Measurements from ENCODE around the gene CYB5A. TPM values are rescaled to one million over a fixed set of nuclear protein-coding genes. Genes with fewer than 3 reads are reported as not detected.

CYB5A gene
- total and polyA plus RNA-seq, 9 of the 15 experiments (the other 6 are each of a cell fraction or from before 2014, with no cell fraction given), result 11.9 to 22.6 (median 14.1) TPM

DNA sequence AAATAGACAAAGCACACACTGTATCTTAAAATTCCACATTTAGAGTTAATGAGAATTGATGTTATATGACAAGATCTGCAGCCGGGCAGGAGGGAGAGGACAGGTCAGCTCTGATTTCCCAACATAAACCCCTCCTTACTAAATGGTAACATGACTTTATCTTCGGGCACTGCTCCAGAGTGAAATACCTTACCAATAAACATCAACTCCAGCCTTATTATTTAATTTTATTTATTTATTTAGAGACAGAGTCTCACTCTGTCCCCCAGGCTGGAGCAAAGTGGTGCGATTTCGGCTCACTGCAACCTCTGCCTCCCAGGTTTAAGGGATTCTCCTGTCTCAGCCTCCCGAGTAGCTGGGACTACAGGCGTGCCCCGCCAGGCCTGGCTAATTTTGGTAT, 1.7 kb downstream of the CYB5A start:
- no peaks in the 10 kb centered on the region for H3K9me1 ChIP-seq (ENCODE audit: control insufficient read depth, insufficient read depth, low read length)
- BruUV-seq (replicated peaks), result no TSS peak
- no peak for FAIRE-seq
- intact Hi-C loops (cut with micrococcal nuclease), result no loop called here
- no peak for DNase-seq (ENCODE audit: extremely low read depth in 1 of 4, low spot score in 3 of 4)
- in situ Hi-C loops (cut with MboI), result no loop called here
- peaks cover 2 to 11% of the 10 kb centered on the region in 2 experiments; a peak in 3 of 5 replicates for H3K4me1 ChIP-seq (replicated peaks in 1 of 2; ENCODE audit: control insufficient read depth in 2 of 2, insufficient read depth in 2 of 2, low read length in 2 of 2)
- no peak overlapping the region for H3K4me3 ChIP-seq
- H3K4me2 ChIP-seq (ENCODE audit: insufficient read depth, low read length), result no peak overlapping the region
- H3K9me3 ChIP-seq (replicated peaks; ENCODE audit: control insufficient read depth, insufficient read depth, low read depth, low read length), result no peaks in the 10 kb centered on the region
- no peak overlapping the region for H3K9ac ChIP-seq (ENCODE audit: insufficient read depth in 1 of 2, low read depth in 2 of 2, low read length in 2 of 2)
- ATAC-seq, result no peak
- H4K20me1 ChIP-seq (replicated peaks; ENCODE audit: control insufficient read depth, insufficient read depth, low read length), result no peaks in the 10 kb centered on the region
- 61% methylated on average over 5 of the region's 7 CpGs for WGBS (ENCODE audit: insufficient coverage, low coverage, missing lambda C conversion rate)
- H3K79me2 ChIP-seq (ENCODE audit: control insufficient read depth, insufficient read depth, low read length), result no peaks in the 10 kb centered on the region; the same call in 2 of the 3 replicates
- no peak overlapping the region for H3K27ac ChIP-seq (ENCODE audit: extremely low read depth, low read depth, low read length)
- H3K36me3 ChIP-seq (ENCODE audit: control insufficient read depth, insufficient read depth, low read length), result no peaks in the 10 kb centered on the region
- H3K27me3 ChIP-seq (ENCODE audit: control insufficient read depth in 2 of 2, insufficient read depth in 2 of 2, low read length in 2 of 2), result no peaks in the 10 kb centered on the region
- no peak overlapping the region for H2AFZ ChIP-seq (ENCODE audit: low read depth, low read length)
- ChIA-PET POLR2A (no interaction called here), CTCF (ENCODE audit: low intra/inter-chr PET ratio) (no interaction called here)
- TF ChIP-seq THAP7 (CRISPR knock-in tag; IDR thresholded peaks at IDR 0.05) (no peak), TEAD4 (IDR thresholded peaks at IDR 0.05; ENCODE audit: low read length) (no peak), TEAD4 (CRISPR knock-in tag; IDR thresholded peaks at IDR 0.05; ENCODE audit: borderline replicate concordance) (no peak), TBL1XR1 (IDR thresholded peaks at IDR 0.05; ENCODE audit: low read length in 2 of 2) (no peak), SMARCE1 (IDR thresholded peaks at IDR 0.05) (no peak), NCOA6 (IDR thresholded peaks at IDR 0.05) (no peak), DIDO1 (tag; IDR thresholded peaks at IDR 0.05; ENCODE audit: low read depth) (no peak), ZNF318 (IDR thresholded peaks at IDR 0.05; ENCODE audit: borderline replicate concordance in 1 of 2, low read depth in 1 of 2) (no peak), CEBPG (CRISPR knock-in tag; IDR thresholded peaks at IDR 0.05) (no peak), CEBPG (tag; conservative IDR thresholded peaks at IDR 0.05 in 1 of 2, IDR thresholded peaks at IDR 0.05 in 1 of 2) (no peak)
- TF ChIP-seq, protein P1, sequence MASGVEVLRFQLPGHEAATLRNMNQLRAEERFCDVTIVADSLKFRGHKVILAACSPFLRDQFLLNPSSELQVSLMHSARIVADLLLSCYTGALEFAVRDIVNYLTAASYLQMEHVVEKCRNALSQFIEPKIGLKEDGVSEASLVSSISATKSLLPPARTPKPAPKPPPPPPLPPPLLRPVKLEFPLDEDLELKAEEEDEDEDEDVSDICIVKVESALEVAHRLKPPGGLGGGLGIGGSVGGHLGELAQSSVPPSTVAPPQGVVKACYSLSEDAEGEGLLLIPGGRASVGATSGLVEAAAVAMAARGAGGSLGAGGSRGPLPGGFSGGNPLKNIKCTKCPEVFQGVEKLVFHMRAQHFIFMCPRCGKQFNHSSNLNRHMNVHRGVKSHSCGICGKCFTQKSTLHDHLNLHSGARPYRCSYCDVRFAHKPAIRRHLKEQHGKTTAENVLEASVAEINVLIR (CRISPR knock-in tag; IDR thresholded peaks at IDR 0.05), result no peak
